Inferior parietal cortex (tissue), 1 donor: ENCODE measurements around the gene PAMR1.

Experiments used
- DNase-seq: peaks from one replicate; pipeline ENCODE4 v3.0.0-alpha.2; 2016; ENCODE audit errors: extremely low spot score

Gene PAMR1

GRCh38 chr11:35458846-35459245, 66.6 kb downstream of the PAMR1 start:
- no peak for DNase-seq

GRCh38 chr11:35454362-35454761, 71.1 kb downstream of the PAMR1 start:
- no peak for DNase-seq

GRCh38 chr11:35436581-35437250, 88.7 kb downstream of the PAMR1 start:
- DNase-seq = no peak

- DNase-seq = no peak
Observed at GRCh38 chr11:35433588-35433987, 91.8 kb downstream of the PAMR1 start.

- DNase-seq = no peak
Observed at GRCh38 chr11:35432464-35432863, 93.0 kb downstream of the PAMR1 start.

- DNase-seq = peak; percentile 42
Observed at GRCh38 chr11:35427071-35427470, 98.3 kb downstream of the PAMR1 start.

- DNase-seq = peak; percentile 3
Observed at GRCh38 chr11:35426351-35426750, 99.1 kb downstream of the PAMR1 start.

GRCh38 chr11:35425603-35426212, 99.7 kb downstream of the PAMR1 start:
- peak; percentile 28 for DNase-seq

- DNase-seq = no peak
Observed at GRCh38 chr11:35424157-35424940, 101.1 kb downstream of the PAMR1 start.

- no peak for DNase-seq
Observed at GRCh38 chr11:35420371-35420770, 105.0 kb downstream of the PAMR1 start.

- no peak for DNase-seq
Observed at GRCh38 chr11:35419830-35420333, 105.5 kb downstream of the PAMR1 start.

- no peak for DNase-seq
Observed at GRCh38 chr11:35419184-35419829, 106.1 kb downstream of the PAMR1 start, which contains the start of gene SLC1A2. TSS of gene SLC1A2 (minus strand) at chr11:35419558. CDS start at chr11:35418966, 592 bp downstream.

GRCh38 chr11:35418282-35419183, 106.9 kb downstream of the PAMR1 start:
- DNase-seq = no peak

GRCh38 chr11:35415487-35415886, 109.9 kb downstream of the PAMR1 start:
- no peak for DNase-seq

GRCh38 chr11:35414776-35415175, 110.6 kb downstream of the PAMR1 start:
- DNase-seq = no peak

GRCh38 chr11:35414311-35414710, 111.1 kb downstream of the PAMR1 start:
- no peak for DNase-seq

GRCh38 chr11:35413598-35413997, 111.8 kb downstream of the PAMR1 start:
- DNase-seq = no peak

- no peak for DNase-seq
Observed at GRCh38 chr11:35412285-35412684, 113.1 kb downstream of the PAMR1 start.

- no peak for DNase-seq
Observed at GRCh38 chr11:35407041-35407440, 118.4 kb downstream of the PAMR1 start.

GRCh38 chr11:35404388-35404775, 121.0 kb downstream of the PAMR1 start:
- no peak for DNase-seq
